Activated CD4-positive, alpha-beta T cell treated with anti-CD3 and anti-CD28 coated beads, Interleukin-2, amount 10 ng/mL, durations not matched to agents 24 days and 14 days (primary cell): Measurements from ENCODE around the gene CDYL2. TPM values are rescaled to one million over a fixed set of nuclear protein-coding genes. Genes with fewer than 3 reads are reported as not detected.

Source experiments
- DNase-seq: peaks from one replicate; pipeline ENCODE4 v3.0.0; 2022
- H3K27ac Mint-ChIP-seq: one replicate; pipeline ENCODE4 v1.8.0; 2022; ENCODE audit warnings: mild to moderate bottlenecking, mixed read lengths
- H3K27me3 Mint-ChIP-seq: one replicate; pipeline ENCODE4 v1.8.0; 2022; ENCODE audit warnings: mixed read lengths
- H3K36me3 Mint-ChIP-seq: one replicate; pipeline ENCODE4 v1.8.0; 2022; ENCODE audit warnings: low read depth, mild to moderate bottlenecking, mixed read lengths
- H3K4me1 Mint-ChIP-seq: one replicate; pipeline ENCODE4 v1.8.0; 2021; ENCODE audit warnings: mixed read lengths
- H3K4me3 Mint-ChIP-seq: one replicate; pipeline ENCODE4 v1.8.0; 2022; ENCODE audit warnings: mild to moderate bottlenecking, moderate library complexity, mixed read lengths
- H3K9me3 Mint-ChIP-seq: one replicate; pipeline ENCODE4 v1.8.0; 2021; ENCODE audit warnings: mixed read lengths
- intact Hi-C: fragments of 100-400 bp; cut with micrococcal nuclease; formaldehyde crosslinking; loops from one replicate; pipeline ENCODE4 v1.15.1; 2023
- total RNA-seq: library from RNA; stranded (reverse); gene quantifications from 2 replicates; pipeline ENCODE4 v1.2.3, GENCODE V29; 2022

CDYL2 gene
- total RNA-seq, 1 donor from 2014 or later = 66.9 TPM

DNA sequence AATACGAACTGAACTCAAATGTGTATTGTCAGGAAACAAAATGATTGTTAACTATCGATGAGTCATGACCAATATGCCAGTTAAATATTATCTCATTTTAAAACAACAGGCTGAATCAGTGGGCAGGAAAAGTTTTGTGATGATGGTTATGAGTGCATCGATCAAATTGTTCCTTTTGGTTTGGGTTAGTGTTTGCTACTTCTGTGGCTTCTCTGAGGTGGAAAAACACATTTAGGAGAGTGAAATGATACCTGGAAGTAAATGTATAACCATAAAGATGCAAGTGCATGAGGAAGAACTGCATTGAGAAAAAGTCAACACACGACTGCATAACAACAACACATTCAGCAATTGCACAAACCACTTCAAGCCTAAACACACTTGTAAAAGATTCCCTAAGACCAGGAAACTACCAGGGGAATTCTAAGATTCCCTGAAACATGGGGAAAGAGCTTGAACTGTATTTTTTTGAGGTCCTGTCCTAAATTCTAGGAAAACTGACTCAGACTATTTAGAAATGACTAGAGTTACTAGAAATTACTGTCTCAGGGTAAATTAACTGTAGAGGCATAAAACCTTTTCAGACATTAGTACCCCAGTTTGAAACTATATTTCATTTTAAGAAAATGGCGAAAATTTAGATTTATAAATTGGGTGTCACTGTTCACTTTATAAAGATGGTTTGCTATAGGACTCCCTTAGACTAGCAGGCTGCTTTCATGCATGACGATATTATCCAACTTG is 44.8 kb downstream of the CDYL2 start:
- DNase-seq = no peak
- Mint-ChIP-seq H3K9me3 (no peaks in the 10 kb centered on the region), H3K36me3 (peaks cover 17% of the 10 kb centered on the region), H3K4me3 (peak overlapping the region; percentile 19), H3K4me1 (peaks cover 26% of the 10 kb centered on the region), H3K27me3 (no peaks in the 10 kb centered on the region), H3K27ac (peak overlapping the region; percentile 85)
- intact Hi-C loops = loop anchor here (1.0 to 5.0 kb wide), 7 partner anchors 16 to 223 kb away; no protein-coding TSS in a partner anchor

GRCh38 chr16:80754476-80754875 is 49.9 kb downstream of the CDYL2 start:
- H3K27me3 Mint-ChIP-seq = no peaks in the 10 kb centered on the region
- DNase-seq = no peak
- H3K4me3 Mint-ChIP-seq = no peak overlapping the region
- H3K4me1 Mint-ChIP-seq = peaks cover 26% of the 10 kb centered on the region
- H3K9me3 Mint-ChIP-seq = no peaks in the 10 kb centered on the region
- peaks cover 3% of the 10 kb centered on the region for H3K36me3 Mint-ChIP-seq
- intact Hi-C loops = no loop called here
- no peak overlapping the region for H3K27ac Mint-ChIP-seq

GRCh38 chr16:80752541-80752940 is 51.9 kb downstream of the CDYL2 start:
- intact Hi-C loops = loop anchor here (1.0 kb wide), 1 partner anchor 9 kb away; no protein-coding TSS in a partner anchor
- Mint-ChIP-seq H3K4me3 (no peak overlapping the region), H3K9me3 (no peaks in the 10 kb centered on the region), H3K27ac (peak overlapping the region; percentile 74), H3K4me1 (peaks cover 28% of the 10 kb centered on the region), H3K36me3 (peaks cover 5% of the 10 kb centered on the region), H3K27me3 (no peaks in the 10 kb centered on the region)
- no peak for DNase-seq

DNA sequence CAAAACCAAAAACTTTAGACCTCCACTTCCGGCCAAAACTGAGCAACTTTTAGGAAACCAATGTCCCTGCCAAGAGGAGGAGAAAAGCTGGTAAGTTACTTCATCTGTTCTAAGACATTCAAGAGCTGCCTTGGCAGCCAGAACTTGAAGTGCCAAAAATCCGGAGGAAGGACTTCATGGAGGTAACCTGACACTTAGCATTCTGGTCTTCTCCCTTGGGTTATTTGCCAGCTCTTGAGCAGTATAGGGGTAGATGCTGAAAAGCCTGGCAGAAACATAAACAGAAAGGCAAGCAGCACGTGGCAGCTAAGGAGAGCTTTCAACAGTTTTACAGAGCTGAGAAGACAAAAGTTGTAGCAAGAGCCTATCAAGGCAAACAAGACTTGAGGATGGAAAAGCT is 53.2 kb downstream of the CDYL2 start:
- Mint-ChIP-seq H3K27ac (peak overlapping the region; percentile 5), H3K36me3 (peaks cover 5% of the 10 kb centered on the region), H3K4me1 (peaks cover 30% of the 10 kb centered on the region), H3K27me3 (no peaks in the 10 kb centered on the region), H3K4me3 (no peak overlapping the region), H3K9me3 (no peaks in the 10 kb centered on the region)
- DNase-seq = no peak
- intact Hi-C loops = no loop called here

- Mint-ChIP-seq H3K27me3 (no peaks in the 10 kb centered on the region), H3K4me1 (peaks cover 42% of the 10 kb centered on the region), H3K27ac (no peak overlapping the region), H3K36me3 (peaks cover 20% of the 10 kb centered on the region), H3K9me3 (peaks cover 13% of the 10 kb centered on the region), H3K4me3 (no peak overlapping the region)
- DNase-seq = no peak
- intact Hi-C loops = no loop called here
Measured at GRCh38 chr16:80746231-80746630, 58.2 kb downstream of the CDYL2 start.

DNA sequence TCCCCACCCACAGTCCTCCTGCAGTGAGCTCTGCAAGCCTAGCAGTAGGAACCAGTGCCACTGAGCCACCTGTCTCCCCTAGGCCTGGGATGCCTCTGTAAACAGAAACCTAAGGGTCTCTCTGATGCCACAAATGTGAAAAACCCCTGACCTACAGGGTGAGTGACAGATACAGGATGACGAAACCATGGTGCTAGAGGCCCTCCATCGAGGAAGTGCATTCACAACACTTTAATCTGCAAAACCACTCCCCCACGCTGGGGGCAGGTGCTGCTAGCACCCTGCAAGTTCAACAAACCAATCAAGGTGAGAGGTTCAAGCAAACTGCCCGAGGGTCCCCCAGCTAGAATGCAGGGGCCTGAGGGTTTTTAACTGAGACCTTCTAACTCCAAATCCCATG is 59.5 kb downstream of the CDYL2 start:
- Mint-ChIP-seq H3K27me3 (no peaks in the 10 kb centered on the region), H3K4me3 (no peak overlapping the region), H3K27ac (no peak overlapping the region), H3K36me3 (peaks cover 23% of the 10 kb centered on the region), H3K4me1 (peaks cover 43% of the 10 kb centered on the region), H3K9me3 (peaks cover 13% of the 10 kb centered on the region)
- DNase-seq = peak; percentile 59
- intact Hi-C loops = loop anchor here (5.0 kb wide), 1 partner anchor 88 kb away; no protein-coding TSS in a partner anchor

DNA sequence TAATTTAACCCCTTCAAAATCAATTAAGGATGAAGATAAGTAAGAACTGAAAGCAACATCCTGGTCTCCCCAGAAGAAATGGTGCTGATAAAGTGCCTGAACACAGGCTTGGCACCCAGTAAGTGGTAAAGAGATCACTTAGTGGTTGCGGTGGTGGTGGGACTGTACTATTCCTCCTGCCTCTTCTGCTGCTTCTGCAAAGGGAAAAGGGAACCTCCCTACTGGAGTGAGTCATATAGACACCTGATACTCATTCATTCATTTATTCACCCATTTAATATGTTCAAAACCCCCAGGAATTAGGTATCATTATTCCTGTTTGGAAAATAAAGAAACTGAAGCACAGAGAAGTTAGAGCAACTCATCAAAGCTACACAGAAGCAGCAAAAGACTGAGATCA is 60.6 kb downstream of the CDYL2 start:
- peaks cover 54% of the 10 kb centered on the region for H3K4me1 Mint-ChIP-seq
- peaks cover 13% of the 10 kb centered on the region for H3K9me3 Mint-ChIP-seq
- no peak overlapping the region for H3K4me3 Mint-ChIP-seq
- DNase-seq = peak; percentile 55
- H3K27ac Mint-ChIP-seq = peak overlapping the region; percentile 45
- intact Hi-C loops = loop anchor here (1.0 to 5.0 kb wide), 3 partner anchors 9 to 86 kb away; no protein-coding TSS in a partner anchor
- H3K36me3 Mint-ChIP-seq = peaks cover 33% of the 10 kb centered on the region
- H3K27me3 Mint-ChIP-seq = no peaks in the 10 kb centered on the region

- Mint-ChIP-seq H3K4me3 (no peak overlapping the region), H3K27ac (peak overlapping the region; percentile 39), H3K9me3 (peaks cover 13% of the 10 kb centered on the region), H3K4me1 (peaks cover 55% of the 10 kb centered on the region), H3K36me3 (peaks cover 32% of the 10 kb centered on the region), H3K27me3 (no peaks in the 10 kb centered on the region)
- intact Hi-C loops = loop anchor here (1.0 to 5.0 kb wide), 3 partner anchors 9 to 86 kb away; no protein-coding TSS in a partner anchor
- DNase-seq = peak; percentile 52
Measured at GRCh38 chr16:80743273-80743672, 61.1 kb downstream of the CDYL2 start.

- DNase-seq = no peak
- H3K9me3 Mint-ChIP-seq = peaks cover 13% of the 10 kb centered on the region
- H3K36me3 Mint-ChIP-seq = peaks cover 37% of the 10 kb centered on the region
- H3K4me3 Mint-ChIP-seq = no peak overlapping the region
- H3K4me1 Mint-ChIP-seq = peaks cover 49% of the 10 kb centered on the region
- intact Hi-C loops = loop anchor here (5.0 kb wide), 1 partner anchor 85 kb away; no protein-coding TSS in a partner anchor
- peak overlapping the region; percentile 6 for H3K27ac Mint-ChIP-seq
- no peaks in the 10 kb centered on the region for H3K27me3 Mint-ChIP-seq
Measured at GRCh38 chr16:80742331-80742730, 62.1 kb downstream of the CDYL2 start.

GRCh38 chr16:80741724-80742123 is 62.7 kb downstream of the CDYL2 start:
- intact Hi-C loops = loop anchor here (5.0 kb wide), 1 partner anchor 84 kb away; no protein-coding TSS in a partner anchor
- peaks cover 47% of the 10 kb centered on the region for H3K4me1 Mint-ChIP-seq
- H3K36me3 Mint-ChIP-seq = peaks cover 42% of the 10 kb centered on the region
- H3K4me3 Mint-ChIP-seq = no peak overlapping the region
- H3K27me3 Mint-ChIP-seq = no peaks in the 10 kb centered on the region
- H3K27ac Mint-ChIP-seq = no peak overlapping the region
- peaks cover 13% of the 10 kb centered on the region for H3K9me3 Mint-ChIP-seq
- DNase-seq = no peak

GRCh38 chr16:80739523-80739922 is 64.9 kb downstream of the CDYL2 start:
- H3K27ac Mint-ChIP-seq = peak overlapping the region; percentile 62
- H3K4me3 Mint-ChIP-seq = peak overlapping the region; percentile 34
- peaks cover 38% of the 10 kb centered on the region for H3K4me1 Mint-ChIP-seq
- peaks cover 13% of the 10 kb centered on the region for H3K9me3 Mint-ChIP-seq
- peak; percentile 59 for DNase-seq
- H3K27me3 Mint-ChIP-seq = no peaks in the 10 kb centered on the region
- intact Hi-C loops = no loop called here
- H3K36me3 Mint-ChIP-seq = peaks cover 44% of the 10 kb centered on the region

GRCh38 chr16:80738521-80738920 is 65.9 kb downstream of the CDYL2 start:
- Mint-ChIP-seq H3K9me3 (peaks cover 13% of the 10 kb centered on the region), H3K4me1 (peaks cover 38% of the 10 kb centered on the region), H3K27ac (no peak overlapping the region), H3K4me3 (no peak overlapping the region), H3K27me3 (no peaks in the 10 kb centered on the region), H3K36me3 (peaks cover 44% of the 10 kb centered on the region)
- no peak for DNase-seq
- intact Hi-C loops = no loop called here

DNA sequence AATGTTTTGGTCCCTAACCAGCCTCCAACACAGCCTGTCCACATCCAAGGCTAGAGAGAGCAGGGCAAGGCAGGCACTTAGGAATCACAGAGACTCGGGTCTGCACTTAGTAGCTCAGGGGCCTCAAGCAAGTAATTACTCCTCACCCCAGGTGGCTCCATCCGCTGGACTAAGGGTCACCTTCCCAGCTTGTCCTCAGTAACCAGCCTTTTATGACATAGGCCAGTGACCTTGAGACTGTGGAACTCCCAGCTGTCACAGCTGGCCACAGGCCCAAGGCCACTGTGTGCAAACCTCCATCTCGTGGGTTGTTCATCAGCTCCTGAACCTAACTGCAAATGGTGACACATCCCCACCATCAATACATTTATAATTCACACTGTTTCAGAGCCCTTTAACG is 68.6 kb downstream of the CDYL2 start:
- Mint-ChIP-seq H3K27me3 (no peaks in the 10 kb centered on the region), H3K4me1 (peaks cover 33% of the 10 kb centered on the region), H3K36me3 (peaks cover 46% of the 10 kb centered on the region), H3K9me3 (peaks cover 11% of the 10 kb centered on the region), H3K27ac (no peak overlapping the region), H3K4me3 (no peak overlapping the region)
- peak; percentile 45 for DNase-seq
- intact Hi-C loops = no loop called here

DNA sequence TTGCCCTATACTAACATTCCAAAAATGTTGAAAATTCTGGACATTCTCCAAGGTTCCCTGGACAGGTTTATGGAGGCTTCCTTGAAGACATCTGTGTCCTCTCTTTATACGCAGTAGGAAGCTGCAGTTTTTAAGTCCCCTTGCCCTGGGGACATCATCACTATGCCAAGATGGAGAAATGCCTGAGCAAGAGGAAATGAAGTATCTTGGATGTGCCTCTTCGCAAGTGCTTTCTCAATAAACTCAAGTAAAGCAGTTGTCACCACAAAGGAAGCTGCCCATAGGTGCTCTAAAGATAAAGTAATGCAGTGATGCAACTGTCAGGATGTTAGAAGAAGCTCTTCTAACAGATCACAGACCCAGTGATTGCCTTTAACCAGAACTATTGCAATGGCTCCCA is 71.0 kb downstream of the CDYL2 start:
- H3K27ac Mint-ChIP-seq = no peak overlapping the region
- H3K4me1 Mint-ChIP-seq = peaks cover 22% of the 10 kb centered on the region
- peaks cover 34% of the 10 kb centered on the region for H3K36me3 Mint-ChIP-seq
- peak; percentile 61 for DNase-seq
- intact Hi-C loops = no loop called here
- peaks cover 14% of the 10 kb centered on the region for H3K9me3 Mint-ChIP-seq
- no peaks in the 10 kb centered on the region for H3K27me3 Mint-ChIP-seq
- H3K4me3 Mint-ChIP-seq = no peak overlapping the region
